Ovary (tissue), 9 donors: ENCODE measurements around the gene DOCK1. TPM values are rescaled to one million over a fixed set of nuclear protein-coding genes. Genes with fewer than 3 reads are reported as not detected.

Source experiments
- DNase-seq, 5 donors: peaks; one replicate each; pipeline ENCODE4 v3.0.0-alpha.2; 2019 to 2020
- H3K27ac ChIP-seq, 2 donors: fragments of 200-600 bp; one replicate each; pipeline versions ENCODE4 v1.5.1 to v1.8.0; 2019 to 2022
- H3K27me3 ChIP-seq: fragments of 200-600 bp; one replicate; pipeline ENCODE4 v1.8.0; 2022
- H3K36me3 ChIP-seq: fragments of 200-600 bp; sonication (generic); one replicate; pipeline ENCODE4 v1.5.1; 2019
- H3K4me1 ChIP-seq: one replicate; pipeline ENCODE4 v1.8.1; 2013; ENCODE audit warnings: mild to moderate bottlenecking, moderate library complexity; ENCODE audit not compliant: insufficient read depth
- H3K4me3 ChIP-seq: fragments of 200-600 bp; sonication (generic); one replicate; pipeline ENCODE4 v1.5.1; 2017
- H3K9me3 ChIP-seq, 2 donors: fragments of 200-600 bp in 1 of 2; sonication (generic) in 1 of 2; one replicate each; pipeline versions ENCODE4 v1.5.1 to v1.8.1; 2013 to 2019; ENCODE audit warnings: mild to moderate bottlenecking in 1 of 2, moderate library complexity in 1 of 2
- EP300 ChIP-seq: sonication (generic); formaldehyde crosslinking; IDR thresholded peaks from one replicate; pipeline ENCODE4 v1.6.1; 2017; ENCODE audit warnings: antibody characterized with exemption
- POLR2A ChIP-seq: fragments of 450-650 bp; IDR thresholded peaks from one replicate; pipeline ENCODE4 v1.6.1; 2017; ENCODE audit warnings: antibody characterized with exemption, mild to moderate bottlenecking, moderate library complexity
- WGBS, 3 donors: extraction: QIAGEN DNeasy Blood & Tissue Kit in 1 of 3; methylation state at CpG; one replicate each; pipeline versions ENCODE4 v1.1.5 to v1.1.7; 2013 to 2017; 5-methylcytosine and 5-hydroxymethylcytosine counted together
- intact Hi-C, 4 donors: fragments of 100-400 bp; cut with DNase I; formaldehyde crosslinking; loops; one replicate each; pipeline versions ENCODE4 v1.11.0 to v1.15.1; 2022 to 2023
- polyA plus RNA-seq, 2 donors: library from polyadenylated mRNA; stranded (reverse); fragments of 200-250 nt in 1 of 2; fragments of 350-450 nt in 1 of 2; fragmentation: Illumina TruSeq in 1 of 2; extraction: RNeasy Lipid Tissue Mini Kit (QIAGEN cat#74804) in 1 of 2; gene quantifications; one replicate each; pipeline ENCODE4 v1.2.3, GENCODE V29; 2013 to 2014
- total RNA-seq, 7 donors: library from RNA; depleted of rRNA in 2 of 7; stranded (reverse); fragments of >200 nt in 2 of 7; fragmentation: NEBNext Ultra II Directional in 3 of 7; extraction: Animal tissue kit (Norgen Biotek cat#: 25700) in 3 of 7; gene quantifications; one replicate each; pipeline versions ENCODE4 v1.1.0 to v1.2.4, GENCODE V29; 2016 to 2023
- TF ChIP-seq, protein P1 (sequence below), 3 donors: fragments of 450-650 bp in 2 of 3; fragments of 200-600 bp in 1 of 3; IDR thresholded peaks; one replicate each; pipeline versions ENCODE4 v1.5.1 to v1.8.0; 2016 to 2022; ENCODE audit warnings: antibody characterized with exemption in 3 of 3, mild to moderate bottlenecking in 1 of 3
- donor health status: DM: no; HTN: no; CAD: no; lungs with moderate emphysema.
- donor health status: DM: no; HTN: no; CAD: no.
- donor health status: Bipolar disorder and iron deficiency.
- donor health status: DM: yes; HTN: yes; CAD: no.
- donor health status: DM: no; HTN: no; CAD: no.
- donor health status: DM: yes; HTN: yes; CAD: no.

DOCK1 gene
- total and polyA plus RNA-seq, 9 donors, result 24.7 to 68.3 (median 51.1) TPM

DNA sequence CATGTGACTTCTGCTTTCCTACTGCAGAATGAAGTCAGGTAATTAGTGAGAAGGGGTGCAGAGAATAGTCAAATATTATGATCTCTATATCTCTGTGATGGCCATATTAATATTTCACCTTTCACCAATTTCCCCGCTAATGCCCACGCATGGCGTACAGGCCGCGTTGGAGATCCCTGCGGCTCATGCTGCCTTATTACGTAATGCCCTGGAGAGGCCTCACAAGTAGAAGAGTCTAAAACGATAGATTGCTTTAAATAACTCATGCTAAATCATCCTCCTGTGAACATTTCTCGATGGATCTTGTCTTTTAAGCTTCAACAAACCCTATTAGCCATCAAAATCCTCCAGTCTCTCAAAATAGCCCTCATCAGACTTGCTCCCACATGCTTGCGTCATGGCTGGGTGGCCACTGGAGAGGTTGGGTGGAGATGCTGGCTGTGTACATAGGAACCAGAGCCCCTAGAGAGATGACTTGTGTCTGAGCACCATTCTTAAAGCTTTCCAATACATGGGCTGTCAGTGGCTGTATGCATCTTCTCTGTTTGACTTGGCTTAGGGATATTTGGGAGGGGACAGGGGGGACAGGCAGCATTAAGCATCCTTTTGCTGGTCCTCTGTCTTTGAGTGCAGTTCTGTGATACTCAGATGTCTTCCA is 370.7 kb downstream of the DOCK1 start:
- 92 to 97% (median 93%) methylated on average over 10 of the region's 10 CpGs for WGBS, 3 donors
- no peaks in the 10 kb centered on the region for H3K9me3 ChIP-seq
- no peak for DNase-seq
- H3K27ac ChIP-seq, result no peak overlapping the region
- no peaks in the 10 kb centered on the region for H3K36me3 ChIP-seq
- no peaks in the 10 kb centered on the region for H3K27me3 ChIP-seq
- TF ChIP-seq EP300 (no peak), POLR2A (no peak)
- TF ChIP-seq, protein P1, sequence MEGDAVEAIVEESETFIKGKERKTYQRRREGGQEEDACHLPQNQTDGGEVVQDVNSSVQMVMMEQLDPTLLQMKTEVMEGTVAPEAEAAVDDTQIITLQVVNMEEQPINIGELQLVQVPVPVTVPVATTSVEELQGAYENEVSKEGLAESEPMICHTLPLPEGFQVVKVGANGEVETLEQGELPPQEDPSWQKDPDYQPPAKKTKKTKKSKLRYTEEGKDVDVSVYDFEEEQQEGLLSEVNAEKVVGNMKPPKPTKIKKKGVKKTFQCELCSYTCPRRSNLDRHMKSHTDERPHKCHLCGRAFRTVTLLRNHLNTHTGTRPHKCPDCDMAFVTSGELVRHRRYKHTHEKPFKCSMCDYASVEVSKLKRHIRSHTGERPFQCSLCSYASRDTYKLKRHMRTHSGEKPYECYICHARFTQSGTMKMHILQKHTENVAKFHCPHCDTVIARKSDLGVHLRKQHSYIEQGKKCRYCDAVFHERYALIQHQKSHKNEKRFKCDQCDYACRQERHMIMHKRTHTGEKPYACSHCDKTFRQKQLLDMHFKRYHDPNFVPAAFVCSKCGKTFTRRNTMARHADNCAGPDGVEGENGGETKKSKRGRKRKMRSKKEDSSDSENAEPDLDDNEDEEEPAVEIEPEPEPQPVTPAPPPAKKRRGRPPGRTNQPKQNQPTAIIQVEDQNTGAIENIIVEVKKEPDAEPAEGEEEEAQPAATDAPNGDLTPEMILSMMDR (IDR thresholded peaks at IDR 0.05), result no peak
- H3K4me3 ChIP-seq, result no peak overlapping the region
- H3K4me1 ChIP-seq, result no peaks in the 10 kb centered on the region
- intact Hi-C loops, result no loop called here

DNA sequence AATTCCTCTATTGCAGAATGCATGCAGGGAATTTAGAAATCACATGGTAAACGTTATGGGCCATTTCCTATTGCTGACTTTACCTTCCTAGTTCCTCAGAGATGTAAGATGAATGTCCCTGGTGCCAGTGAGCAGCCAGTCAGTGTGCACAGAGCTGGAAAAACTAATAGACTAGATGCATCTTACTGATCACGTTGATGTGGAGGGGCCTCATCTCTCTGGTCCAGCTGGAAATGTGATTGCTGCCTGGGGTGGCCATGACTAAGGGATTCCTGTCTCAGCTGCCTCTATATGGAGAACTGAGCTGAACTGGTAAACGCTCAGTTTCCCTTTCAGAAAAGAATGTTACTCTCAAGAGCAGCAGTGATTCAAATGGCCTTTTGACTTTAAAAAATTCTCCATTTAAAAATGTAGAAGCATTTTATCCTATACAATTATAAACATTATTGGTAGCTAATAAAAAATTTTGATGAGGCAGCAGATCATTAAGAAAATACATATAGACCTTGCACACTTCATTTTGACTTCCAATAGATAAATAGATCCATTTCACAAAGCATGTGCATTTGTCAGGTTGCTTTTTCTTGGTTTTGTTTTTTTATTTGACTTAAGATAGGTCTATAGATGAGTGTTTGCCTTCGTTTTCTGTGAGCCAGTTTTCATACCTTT is 371.7 kb downstream of the DOCK1 start:
- no peak for DNase-seq
- no peak overlapping the region for H3K4me3 ChIP-seq
- no peaks in the 10 kb centered on the region for H3K36me3 ChIP-seq
- TF ChIP-seq EP300 (no peak), POLR2A (no peak)
- TF ChIP-seq, protein P1 (IDR thresholded peaks at IDR 0.05), result no peak
- no peak overlapping the region for H3K27ac ChIP-seq
- no peaks in the 10 kb centered on the region for H3K27me3 ChIP-seq
- intact Hi-C loops, result no loop called here
- H3K9me3 ChIP-seq, result no peaks in the 10 kb centered on the region
- 79% methylated on average over 4 of the region's 4 CpGs for WGBS, 3 donors
- no peaks in the 10 kb centered on the region for H3K4me1 ChIP-seq

DNA sequence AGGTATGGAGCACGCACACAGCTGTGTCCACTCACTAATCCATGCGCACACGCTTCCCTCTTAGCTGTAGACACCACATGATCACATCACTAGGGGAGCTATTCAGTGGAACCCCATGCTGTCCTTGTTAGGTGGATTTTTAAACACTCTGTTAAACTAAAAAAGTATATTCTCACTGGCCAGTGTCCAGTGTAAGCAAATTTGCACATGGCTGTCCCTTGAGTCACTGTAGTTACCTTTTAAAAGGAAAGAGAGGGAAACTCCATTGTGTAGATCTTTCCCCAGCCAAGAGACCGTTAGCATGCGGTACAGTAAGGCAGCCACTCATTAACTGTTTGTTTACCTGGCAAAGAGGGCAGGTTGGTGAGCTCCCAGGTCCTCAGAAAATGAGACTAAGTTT is 372.8 kb downstream of the DOCK1 start:
- TF ChIP-seq, protein P1 (IDR thresholded peaks at IDR 0.05), result no peak
- TF ChIP-seq POLR2A, result no peak
- TF ChIP-seq EP300, result no peak
- Histone ChIP-seq H3K9me3 (no peaks in the 10 kb centered on the region), H3K27ac (no peak overlapping the region), H3K4me1 (no peaks in the 10 kb centered on the region), H3K27me3 (no peaks in the 10 kb centered on the region), H3K36me3 (no peaks in the 10 kb centered on the region), H3K4me3 (no peak overlapping the region)
- intact Hi-C loops, result no loop called here
- WGBS, 3 donors, result 62 to 68% (median 67%) methylated on average over 5 of the region's 5 CpGs
- no peak for DNase-seq

DNA sequence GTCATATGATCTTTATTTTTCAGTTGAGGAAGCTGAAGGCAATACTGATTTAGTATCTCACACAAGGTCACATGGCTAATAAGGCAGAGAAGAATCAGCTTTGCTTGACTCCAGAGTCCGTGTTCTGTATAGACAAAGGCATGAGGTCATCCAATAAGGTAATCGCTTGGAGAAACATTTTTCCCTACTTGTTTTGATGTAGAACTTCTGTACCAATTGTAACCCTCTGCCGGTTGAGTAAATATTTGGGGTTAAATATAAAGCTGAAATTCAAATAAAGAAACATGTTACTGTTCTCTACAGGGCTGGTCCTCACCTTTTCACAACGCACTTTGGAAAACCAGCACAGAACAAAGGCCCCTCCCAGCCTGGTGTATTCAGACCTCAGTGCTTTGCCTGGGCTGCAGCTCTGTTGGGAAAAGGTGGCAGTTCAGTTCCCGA is 374.1 kb downstream of the DOCK1 start:
- no peak overlapping the region for H3K27ac ChIP-seq
- no peak overlapping the region for H3K4me3 ChIP-seq
- no peaks in the 10 kb centered on the region for H3K36me3 ChIP-seq
- H3K9me3 ChIP-seq, result no peaks in the 10 kb centered on the region
- no peak for DNase-seq
- H3K4me1 ChIP-seq, result no peaks in the 10 kb centered on the region
- H3K27me3 ChIP-seq, result no peaks in the 10 kb centered on the region
- intact Hi-C loops, result no loop called here
- 50 to 65% (median 61%) methylated on average over 5 of the region's 5 CpGs for WGBS, 3 donors
- no peak for TF ChIP-seq POLR2A
- TF ChIP-seq EP300, result no peak
- TF ChIP-seq, protein P1 (IDR thresholded peaks at IDR 0.05), result no peak
